Kidney (tissue), 14 donors: ENCODE data around the gene RIPK1. TPM values are rescaled to one million over a fixed set of nuclear protein-coding genes. Genes with fewer than 3 reads are reported as not detected.

Experiments
- DNase-seq, 5 donors: peaks; one replicate each; pipeline ENCODE4 v3.0.0-alpha.2; 2013 to 2020
- FAIRE-seq: peaks from 2 replicates; lab custom pipeline; 2012; peaks lifted over from hg19 to GRCh38; lab: Jason Lieb, UNC
- H3K27ac ChIP-seq, 2 donors: one replicate each; pipeline ENCODE4 v1.7.0; 2013; ENCODE audit warnings: low read depth in 2 of 2, low read length in 2 of 2, inconsistent platforms in 1 of 2
- H3K27me3 ChIP-seq: one replicate; pipeline ENCODE4 v1.7.1; 2013; ENCODE audit warnings: low read length, inconsistent platforms; ENCODE audit not compliant: control insufficient read depth, insufficient read depth
- H3K36me3 ChIP-seq, 3 donors: one replicate each; pipeline versions ENCODE4 v1.7.0 to v1.7.1; 2013; ENCODE audit warnings: low read length in 3 of 3, control low read depth in 1 of 3, inconsistent platforms in 1 of 3; ENCODE audit not compliant: insufficient read depth in 3 of 3, control insufficient read depth in 2 of 3
- H3K4me1 ChIP-seq, 3 donors: one replicate each; pipeline versions ENCODE4 v1.7.0 to v1.7.1; 2013; ENCODE audit warnings: low read length in 3 of 3, inconsistent platforms in 1 of 3, low read depth in 1 of 3; ENCODE audit not compliant: control insufficient read depth in 2 of 3, insufficient read depth in 2 of 3
- H3K4me3 ChIP-seq, 3 donors: one replicate each; pipeline versions ENCODE4 v1.7.0 to v1.8.1; 2013; ENCODE audit warnings: low read length in 3 of 3, control low read depth in 1 of 3, inconsistent platforms in 1 of 3
- H3K9ac ChIP-seq, 3 donors: one replicate each; pipeline versions ENCODE4 v1.7.0 to v1.7.1; 2013; ENCODE audit warnings: low read length in 3 of 3, control low read depth in 1 of 3, inconsistent platforms in 1 of 3
- H3K9me3 ChIP-seq, 3 donors: one replicate each; pipeline versions ENCODE4 v1.7.0 to v1.7.1; 2013; ENCODE audit warnings: low read length in 3 of 3, control low read depth in 1 of 3, inconsistent platforms in 1 of 3; ENCODE audit not compliant: control insufficient read depth in 2 of 3, insufficient read depth in 1 of 3
- intact Hi-C: fragments of 100-400 bp; cut with DNase I; formaldehyde crosslinking; loops from one replicate; pipeline ENCODE4 v1.11.1; 2022
- polyA plus RNA-seq: library from polyadenylated mRNA; stranded (reverse); fragments of 350-450 nt; fragmentation: Illumina TruSeq; extraction: RNeasy Lipid Tissue Mini Kit (QIAGEN cat#74804); gene quantifications from one replicate; pipeline ENCODE4 v1.2.3, GENCODE V29; 2014; ENCODE audit warnings: low read depth, low replicate concordance; ENCODE audit not compliant: insufficient read depth
- total RNA-seq: library from RNA; stranded (reverse); fragmentation: NEBNext Ultra II Directional; extraction: Animal tissue kit (Norgen Biotek cat#: 25700); gene quantifications from one replicate; pipeline ENCODE4 v1.2.1, GENCODE V29; 2021
- TF ChIP-seq, protein P1 (sequence below): IDR thresholded peaks from 3 replicates; pipeline ENCODE4 v1.5.1; 2012; ENCODE audit warnings: mild to moderate bottlenecking, moderate library complexity, borderline replicate concordance; ENCODE audit not compliant: insufficient read depth; ENCODE audit errors: extremely low read depth
- donor health status: control.
- donor health status: control.
- donor health status: control.
- donor health status: control.
- donor health status: control.
- donor health status: DM: yes; HTN: yes; CAD: no.
- donor health status: Normal renal cell carcinoma (clear cell type).

The RIPK1 gene
- total and polyA plus RNA-seq, 2 donors from 2014 or later, result 14.7 to 30.4 TPM

DNA sequence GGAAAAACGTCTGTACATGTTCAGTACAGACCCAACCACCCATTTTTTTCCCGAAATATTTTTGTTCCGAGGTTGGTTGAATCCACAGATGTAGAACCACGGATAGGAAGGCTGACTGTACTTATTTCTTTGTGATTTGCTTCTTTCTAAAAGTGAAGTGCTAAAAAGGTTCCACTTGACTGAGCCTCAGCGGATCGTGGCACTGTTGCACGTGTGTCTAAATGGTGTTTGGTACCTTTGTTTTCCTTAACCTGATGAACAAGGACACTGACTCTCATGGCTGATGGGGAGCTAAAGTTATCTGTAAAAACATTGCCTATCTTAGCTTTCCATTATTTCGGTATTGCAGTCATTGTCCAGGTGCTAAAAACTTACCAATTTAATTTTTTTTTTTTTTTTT, 56.4 kb downstream of the RIPK1 start:
- intact Hi-C loops, result loop anchor here (10.0 kb wide), 1 partner anchor 120 kb away; no protein-coding TSS in a partner anchor
- FAIRE-seq, result no peak
- no peaks in the 10 kb centered on the region for H3K27me3 ChIP-seq
- H3K9me3 ChIP-seq, result no peaks in the 10 kb centered on the region
- H3K36me3 ChIP-seq, result peaks cover 3 to 9% (median 7%) of the 10 kb centered on the region in 3 donors
- peaks cover 0 to 5% (median 0%) of the 10 kb centered on the region in 3 donors for H3K4me1 ChIP-seq
- TF ChIP-seq, protein P1, sequence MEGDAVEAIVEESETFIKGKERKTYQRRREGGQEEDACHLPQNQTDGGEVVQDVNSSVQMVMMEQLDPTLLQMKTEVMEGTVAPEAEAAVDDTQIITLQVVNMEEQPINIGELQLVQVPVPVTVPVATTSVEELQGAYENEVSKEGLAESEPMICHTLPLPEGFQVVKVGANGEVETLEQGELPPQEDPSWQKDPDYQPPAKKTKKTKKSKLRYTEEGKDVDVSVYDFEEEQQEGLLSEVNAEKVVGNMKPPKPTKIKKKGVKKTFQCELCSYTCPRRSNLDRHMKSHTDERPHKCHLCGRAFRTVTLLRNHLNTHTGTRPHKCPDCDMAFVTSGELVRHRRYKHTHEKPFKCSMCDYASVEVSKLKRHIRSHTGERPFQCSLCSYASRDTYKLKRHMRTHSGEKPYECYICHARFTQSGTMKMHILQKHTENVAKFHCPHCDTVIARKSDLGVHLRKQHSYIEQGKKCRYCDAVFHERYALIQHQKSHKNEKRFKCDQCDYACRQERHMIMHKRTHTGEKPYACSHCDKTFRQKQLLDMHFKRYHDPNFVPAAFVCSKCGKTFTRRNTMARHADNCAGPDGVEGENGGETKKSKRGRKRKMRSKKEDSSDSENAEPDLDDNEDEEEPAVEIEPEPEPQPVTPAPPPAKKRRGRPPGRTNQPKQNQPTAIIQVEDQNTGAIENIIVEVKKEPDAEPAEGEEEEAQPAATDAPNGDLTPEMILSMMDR, result no peak
- no peak overlapping the region for H3K4me3 ChIP-seq
- no peak overlapping the region for H3K9ac ChIP-seq
- H3K27ac ChIP-seq, result no peak overlapping the region
- DNase-seq, result peak in 1 of 5 donors; percentile 6

DNA sequence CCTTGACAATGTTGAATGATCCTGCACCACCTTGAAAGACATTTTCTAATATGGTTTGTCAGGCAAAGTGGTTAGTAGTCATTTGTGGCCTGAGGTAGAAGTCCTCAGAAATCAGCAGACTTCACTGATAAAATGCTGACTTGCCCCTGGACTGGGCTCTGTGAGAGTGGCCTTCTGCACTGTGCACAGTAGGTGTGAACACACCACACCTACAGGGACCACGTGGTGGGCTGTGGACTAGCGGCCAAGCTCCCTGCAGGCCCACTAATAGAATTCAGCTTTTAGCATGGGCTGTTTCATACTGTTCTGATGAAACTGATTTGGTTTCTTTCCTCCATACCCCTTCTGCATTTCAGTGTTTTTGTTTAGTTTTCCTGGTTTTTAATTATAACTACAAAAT, 57.5 kb downstream of the RIPK1 start:
- FAIRE-seq, result no peak

DNA sequence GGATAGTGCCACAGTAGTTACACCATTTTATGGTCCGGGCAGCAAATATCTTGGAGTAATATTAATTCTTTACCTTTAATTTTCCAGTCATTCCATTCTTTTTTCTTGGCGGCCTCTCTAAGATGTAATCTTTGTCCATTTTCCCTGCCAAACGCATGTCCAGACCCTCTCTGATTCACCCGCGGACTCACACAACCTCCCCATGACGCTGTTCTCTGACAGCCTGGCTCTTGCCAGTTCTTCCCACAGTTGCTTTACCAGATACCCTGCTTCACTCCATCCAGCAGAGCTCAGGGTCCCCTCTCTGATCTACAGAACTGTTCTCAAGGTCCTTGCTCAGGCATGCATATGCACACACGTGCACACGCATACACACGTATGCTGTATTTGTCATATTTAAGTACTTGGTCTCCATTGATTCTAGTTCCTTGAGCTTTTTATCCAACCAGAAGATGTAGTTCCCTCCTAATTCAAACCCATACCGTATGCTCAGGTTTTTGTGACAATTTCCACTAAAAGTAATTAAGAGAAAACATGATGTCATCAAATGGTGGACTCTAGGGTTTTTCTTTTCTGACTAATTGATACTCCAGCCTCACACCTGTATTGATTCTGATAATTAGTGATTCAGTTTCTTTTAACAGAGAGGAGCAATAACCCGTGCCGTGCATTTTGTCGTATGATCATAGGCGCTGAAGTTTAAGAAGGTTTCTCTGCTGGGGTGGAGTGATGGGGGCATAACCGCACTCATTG, 60.2 kb downstream of the RIPK1 start:
- Histone ChIP-seq H3K27me3 (no peaks in the 10 kb centered on the region), H3K9me3 (no peaks in the 10 kb centered on the region), H3K4me1 (peaks cover 0 to 5% (median 0%) of the 10 kb centered on the region in 3 donors), H3K9ac (no peak overlapping the region), H3K36me3 (peaks cover 3 to 21% (median 11%) of the 10 kb centered on the region in 3 donors), H3K4me3 (no peak overlapping the region), H3K27ac (no peak overlapping the region)
- intact Hi-C loops, result loop anchor here (10.0 kb wide), 1 partner anchor 116 kb away; no protein-coding TSS in a partner anchor
- no peak for FAIRE-seq
- DNase-seq, result no peak
- TF ChIP-seq, protein P1, result no peak

More for the DNA sequence above, 57.5 kb downstream of the RIPK1 start:
- Histone ChIP-seq H3K36me3 (peaks cover 3 to 21% (median 7%) of the 10 kb centered on the region in 3 donors), H3K4me1 (peaks cover 0 to 5% (median 0%) of the 10 kb centered on the region in 3 donors), H3K9ac (no peak overlapping the region), H3K4me3 (no peak overlapping the region), H3K9me3 (no peaks in the 10 kb centered on the region), H3K27ac (no peak overlapping the region), H3K27me3 (no peaks in the 10 kb centered on the region)
- TF ChIP-seq, protein P1, result no peak
- DNase-seq, result no peak
- intact Hi-C loops, result loop anchor here (10.0 kb wide), 1 partner anchor 119 kb away; no protein-coding TSS in a partner anchor
